Fibroblast of lung (primary cell): ENCODE data around the gene LRRIQ1. TPM values are rescaled to one million over a fixed set of nuclear protein-coding genes. Genes with fewer than 3 reads are reported as not detected.

Source experiments
- DNase-seq, 2 donors: peaks; one replicate each; pipeline versions ENCODE4 v3.0.0 to v3.0.0-alpha.2; 2010; ENCODE audit warnings: low read depth in 2 of 2
- H2AFZ ChIP-seq: 2 replicates; pipeline ENCODE4 v1.5.1; 2012; ENCODE audit warnings: low read length, control low read depth, inconsistent platforms
- H3K27ac ChIP-seq: 2 replicates; pipeline ENCODE4 v1.5.1; 2011; ENCODE audit warnings: low read length, control low read depth; ENCODE audit not compliant: insufficient read depth
- H3K27me3 ChIP-seq: 2 replicates; pipeline ENCODE4 v1.5.1; 2011; ENCODE audit warnings: mild to moderate bottlenecking, low read length; ENCODE audit not compliant: control insufficient read depth, insufficient read depth
- H3K36me3 ChIP-seq: 2 replicates; pipeline ENCODE4 v1.5.1; 2011; ENCODE audit warnings: low read length; ENCODE audit not compliant: control insufficient read depth, insufficient read depth
- H3K4me1 ChIP-seq: 2 replicates; pipeline ENCODE4 v1.5.1; 2011; ENCODE audit warnings: low read length; ENCODE audit not compliant: control insufficient read depth, insufficient read depth; ENCODE audit errors: extremely low read depth
- H3K4me2 ChIP-seq: 2 replicates; pipeline ENCODE4 v1.5.1; 2011; ENCODE audit warnings: low read length, control low read depth; ENCODE audit not compliant: insufficient read depth; ENCODE audit errors: extremely low read depth
- H3K4me3 ChIP-seq, 4 experiments: fragments of 200-600 bp in 1 of 4; sonication (generic) in 1 of 4; replicated peaks in 1 of 4; 2 replicates each; pipeline ENCODE4 v1.5.1; 2011 to 2016; ENCODE audit warnings: low read length in 4 of 4, low read depth in 3 of 4, mild to moderate bottlenecking in 3 of 4, control low read depth in 2 of 4, inconsistent platforms in 1 of 4, mixed read lengths in 1 of 4; ENCODE audit not compliant: insufficient read depth in 1 of 4; ENCODE audit errors: control extremely low read depth in 1 of 4
- H3K79me2 ChIP-seq: 2 replicates; pipeline ENCODE4 v1.5.1; 2012; ENCODE audit warnings: mild to moderate bottlenecking, low read length, inconsistent platforms; ENCODE audit not compliant: control insufficient read depth, insufficient read depth
- H3K9ac ChIP-seq: 2 replicates; pipeline ENCODE4 v1.5.1; 2011; ENCODE audit warnings: mild to moderate bottlenecking, low read length, control low read depth; ENCODE audit not compliant: insufficient read depth
- H3K9me3 ChIP-seq: 2 replicates; pipeline ENCODE4 v1.5.1; 2012; ENCODE audit warnings: low read depth, low read length; ENCODE audit not compliant: control insufficient read depth, insufficient read depth
- H4K20me1 ChIP-seq: 2 replicates; pipeline ENCODE4 v1.5.1; 2011; ENCODE audit warnings: low read length; ENCODE audit not compliant: control insufficient read depth, insufficient read depth; ENCODE audit errors: extremely low read depth
- EZH2 ChIP-seq: IDR thresholded peaks from 2 replicates; pipeline ENCODE4 v1.5.1; 2012; ENCODE audit warnings: low read length, control low read depth, mild to moderate bottlenecking; ENCODE audit errors: missing control alignments
- polyA plus RNA-seq, 2 donors: library from polyadenylated mRNA; depleted of rRNA in 1 of 2; stranded (reverse) in 1 of 2; unstranded in 1 of 2; fragments of >200 nt; gene quantifications; 2 replicates each; pipeline ENCODE4 v1.2.1, GENCODE V29; 2011 to 2012; ENCODE audit warnings: missing spikeins in 1 of 2
- total RNA-seq: library from RNA; depleted of rRNA; stranded (reverse); fragments of >200 nt; gene quantifications from 2 replicates; pipeline ENCODE4 v1.2.1, GENCODE V29; 2014
- TF ChIP-seq, protein P1 (sequence below), 2 donors: IDR thresholded peaks in 1 of 2; conservative IDR thresholded peaks in 1 of 2; 1 replicate in 1 of 2; 2 replicates in 1 of 2; pipeline ENCODE4 v1.5.1; 2011 to 2012; ENCODE audit warnings: low read length in 2 of 2, control low read depth in 1 of 2, inconsistent platforms in 1 of 2, low read depth in 1 of 2, mild to moderate bottlenecking in 1 of 2

The LRRIQ1 gene
- total and polyA plus RNA-seq, 2 donors (not counting 1 experiment from before 2014, with no cell fraction given) = under 0.01 to 0.33 TPM

DNA sequence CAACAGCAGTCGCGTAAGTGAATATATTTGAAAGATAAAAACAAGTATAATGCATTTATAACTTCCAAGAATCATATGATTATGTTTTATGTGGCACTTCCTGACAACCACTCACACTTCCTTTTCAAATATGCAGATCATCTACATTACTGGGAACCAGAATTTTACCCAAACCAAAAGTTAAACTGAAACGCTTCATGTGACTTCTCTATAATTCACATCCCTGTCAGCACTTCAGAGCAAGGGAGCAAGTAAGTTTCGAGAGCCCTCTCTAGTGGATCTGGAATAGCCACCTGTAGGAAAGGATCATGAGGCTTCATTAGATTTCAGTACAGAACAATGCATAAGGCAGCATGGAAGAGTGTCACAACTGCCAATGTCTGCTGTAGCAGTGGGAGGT lies 230.2 kb downstream of the LRRIQ1 start:
- Histone ChIP-seq H3K4me2 (no peak overlapping the region), H3K36me3 (no peaks in the 10 kb centered on the region), H4K20me1 (no peaks in the 10 kb centered on the region), H3K27ac (no peak overlapping the region), H3K9ac (no peak overlapping the region), H3K27me3 (no peaks in the 10 kb centered on the region), H2AFZ (no peak overlapping the region), H3K4me1 (no peaks in the 10 kb centered on the region), H3K79me2 (no peaks in the 10 kb centered on the region), H3K9me3 (no peaks in the 10 kb centered on the region), H3K4me3 (no peak overlapping the region)
- TF ChIP-seq, protein P1, sequence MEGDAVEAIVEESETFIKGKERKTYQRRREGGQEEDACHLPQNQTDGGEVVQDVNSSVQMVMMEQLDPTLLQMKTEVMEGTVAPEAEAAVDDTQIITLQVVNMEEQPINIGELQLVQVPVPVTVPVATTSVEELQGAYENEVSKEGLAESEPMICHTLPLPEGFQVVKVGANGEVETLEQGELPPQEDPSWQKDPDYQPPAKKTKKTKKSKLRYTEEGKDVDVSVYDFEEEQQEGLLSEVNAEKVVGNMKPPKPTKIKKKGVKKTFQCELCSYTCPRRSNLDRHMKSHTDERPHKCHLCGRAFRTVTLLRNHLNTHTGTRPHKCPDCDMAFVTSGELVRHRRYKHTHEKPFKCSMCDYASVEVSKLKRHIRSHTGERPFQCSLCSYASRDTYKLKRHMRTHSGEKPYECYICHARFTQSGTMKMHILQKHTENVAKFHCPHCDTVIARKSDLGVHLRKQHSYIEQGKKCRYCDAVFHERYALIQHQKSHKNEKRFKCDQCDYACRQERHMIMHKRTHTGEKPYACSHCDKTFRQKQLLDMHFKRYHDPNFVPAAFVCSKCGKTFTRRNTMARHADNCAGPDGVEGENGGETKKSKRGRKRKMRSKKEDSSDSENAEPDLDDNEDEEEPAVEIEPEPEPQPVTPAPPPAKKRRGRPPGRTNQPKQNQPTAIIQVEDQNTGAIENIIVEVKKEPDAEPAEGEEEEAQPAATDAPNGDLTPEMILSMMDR (conservative IDR thresholded peaks at IDR 0.05 in 1 of 2, IDR thresholded peaks at IDR 0.05 in 1 of 2; ENCODE audit: low read depth in 1 of 2, low read length in 2 of 2) = no peak
- DNase-seq = no peak

DNA sequence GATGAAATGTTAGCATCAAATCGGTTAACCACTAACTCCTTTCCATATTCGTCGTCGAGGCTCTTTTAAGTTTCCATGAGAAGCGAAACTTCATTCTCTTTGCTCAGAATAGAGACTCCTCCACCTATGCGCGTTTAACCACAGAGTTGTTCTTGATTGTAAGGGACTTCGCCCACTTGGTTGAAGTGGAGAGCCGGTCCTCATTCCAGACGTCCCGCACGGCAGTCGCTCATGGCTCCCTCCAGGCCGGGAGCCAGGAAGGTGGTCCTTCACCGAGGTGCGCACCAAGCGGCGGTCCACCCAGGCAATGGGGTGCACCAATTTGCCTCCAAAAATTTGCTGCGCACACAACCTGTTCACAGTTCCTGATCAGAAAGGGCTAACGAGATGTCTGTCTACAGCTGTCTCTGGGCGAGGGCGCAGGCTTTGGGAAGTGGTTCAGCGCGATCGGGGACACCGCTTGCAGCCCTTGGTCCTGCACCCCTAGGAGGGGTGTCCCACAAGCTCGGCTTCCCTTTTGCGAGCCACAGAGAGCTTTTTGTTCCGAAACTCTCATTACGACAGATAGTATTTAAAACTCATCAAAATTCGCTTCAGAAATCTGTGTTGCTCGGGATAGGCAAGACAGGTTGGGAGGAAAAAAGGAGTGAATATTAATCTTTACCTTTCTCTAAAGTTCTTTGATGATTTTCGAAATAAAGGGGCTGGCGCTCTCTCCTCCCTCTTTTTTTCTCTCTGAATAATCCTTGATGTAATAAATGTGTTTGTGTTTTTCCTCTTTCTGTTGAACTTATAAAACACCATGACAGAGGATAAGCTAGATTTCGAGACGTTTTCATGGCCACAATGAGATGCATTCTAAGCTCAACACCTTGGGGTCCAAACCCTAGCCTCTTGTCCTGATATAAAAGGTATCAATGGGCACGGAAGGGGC lies 237.5 kb downstream of the LRRIQ1 start:
- DNase-seq = no peak
- H3K4me1 ChIP-seq = no peaks in the 10 kb centered on the region
- H3K9me3 ChIP-seq = no peaks in the 10 kb centered on the region
- no peaks in the 10 kb centered on the region for H3K36me3 ChIP-seq
- no peak overlapping the region for H3K27ac ChIP-seq
- TF ChIP-seq, protein P1 (conservative IDR thresholded peaks at IDR 0.05 in 1 of 2, IDR thresholded peaks at IDR 0.05 in 1 of 2; ENCODE audit: low read depth in 1 of 2, low read length in 2 of 2) = no peak
- TF ChIP-seq EZH2 = no peak
- H4K20me1 ChIP-seq = no peaks in the 10 kb centered on the region
- H3K4me2 ChIP-seq = no peak overlapping the region
- peaks cover 2% of the 10 kb centered on the region for H3K27me3 ChIP-seq
- no peak overlapping the region for H2AFZ ChIP-seq
- no peak overlapping the region for H3K9ac ChIP-seq
- H3K79me2 ChIP-seq = no peaks in the 10 kb centered on the region
- H3K4me3 ChIP-seq = no peak overlapping the region

DNA sequence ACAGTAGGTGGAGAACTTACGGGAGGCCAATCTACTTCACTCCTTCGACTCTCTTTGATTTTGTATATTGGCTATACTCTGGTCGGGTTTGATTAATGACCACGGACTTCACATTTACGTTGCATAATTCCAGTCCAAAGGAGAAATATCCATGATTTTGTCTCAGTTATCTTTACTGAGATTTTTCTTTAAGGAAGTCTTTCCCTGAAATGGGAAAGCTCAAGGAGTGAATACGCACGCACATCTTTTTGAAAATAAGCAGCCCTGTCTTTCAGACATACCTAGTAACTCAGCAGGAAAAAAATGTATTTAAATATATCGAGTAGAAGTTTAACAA lies 238.1 kb downstream of the LRRIQ1 start:
- Histone ChIP-seq H2AFZ (no peak overlapping the region), H3K4me2 (no peak overlapping the region), H3K27me3 (peaks cover 2% of the 10 kb centered on the region), H3K9me3 (no peaks in the 10 kb centered on the region), H4K20me1 (no peaks in the 10 kb centered on the region), H3K36me3 (no peaks in the 10 kb centered on the region), H3K9ac (no peak overlapping the region), H3K4me3 (no peak overlapping the region), H3K27ac (no peak overlapping the region), H3K79me2 (no peaks in the 10 kb centered on the region), H3K4me1 (no peaks in the 10 kb centered on the region)
- no peak for DNase-seq
- TF ChIP-seq EZH2 = no peak
- TF ChIP-seq, protein P1 (conservative IDR thresholded peaks at IDR 0.05 in 1 of 2, IDR thresholded peaks at IDR 0.05 in 1 of 2; ENCODE audit: low read depth in 1 of 2, low read length in 2 of 2) = no peak
